Sciatic nerve (tissue), 2 donors: ENCODE measurements around the gene GSTO2. TPM values are rescaled to one million over a fixed set of nuclear protein-coding genes. Genes with fewer than 3 reads are reported as not detected.

Experiments used
- ATAC-seq: fragments of 200-7000 bp; cut with Tn5 transposase; one replicate; pipeline ENCODE4 v1.9.1; 2020; ENCODE audit warnings: mild to moderate bottlenecking, moderate library complexity
- DNase-seq: peaks from one replicate; pipeline ENCODE4 v3.0.0-alpha.2; 2020; ENCODE audit warnings: low spot score
- intact Hi-C: fragments of 100-400 bp; cut with DNase I; formaldehyde crosslinking; loops from one replicate; pipeline ENCODE4 v1.14.2; 2022
- total RNA-seq: library from RNA; stranded (reverse); fragmentation: NEBNext Ultra II Directional; extraction: Animal tissue kit (Norgen Biotek cat#: 25700); gene quantifications from one replicate; pipeline ENCODE4 v1.2.1, GENCODE V29; 2021
- donor health status: DM: no; HTN: no; CAD: no.
- donor health status: DM: no; HTN: no; CAD: no.

Gene GSTO2
- total RNA-seq, 1 donor from 2014 or later: 2.1 TPM

GRCh38 chr10:104301907-104302690 is 33.1 kb downstream of the GSTO2 start:
- ATAC-seq: no peak
- DNase-seq: no peak
- intact Hi-C loops: loop anchor here (5.0 kb wide), 1 partner anchor 45 kb away; no protein-coding TSS in a partner anchor

- intact Hi-C loops: loop anchor here (5.0 kb wide), 1 partner anchor 44 kb away; no protein-coding TSS in a partner anchor
- no peak for DNase-seq
- no peak for ATAC-seq
These were observed 34.8 kb downstream of the GSTO2 start for GRCh38 chr10:104303594-104304355.

- intact Hi-C loops: loop anchor here (5.0 kb wide), 1 partner anchor 43 kb away; no protein-coding TSS in a partner anchor
- ATAC-seq (no peak), DNase-seq (no peak)
These were observed 35.4 kb downstream of the GSTO2 start for GRCh38 chr10:104304356-104304745.

- ATAC-seq: no peak
- intact Hi-C loops: loop anchor here (5.0 kb wide), 1 partner anchor 42 kb away; no protein-coding TSS in a partner anchor
- DNase-seq: no peak
These were observed 35.9 kb downstream of the GSTO2 start for GRCh38 chr10:104304927-104305326.

- DNase-seq (no peak), ATAC-seq (no peak)
- intact Hi-C loops: no loop called here
These were observed 37.9 kb downstream of the GSTO2 start for GRCh38 chr10:104306897-104307296.

- intact Hi-C loops: no loop called here
- no peak for DNase-seq
- no peak for ATAC-seq
These were observed 38.8 kb downstream of the GSTO2 start for GRCh38 chr10:104307576-104308438.

- ATAC-seq: no peak
- no peak for DNase-seq
- intact Hi-C loops: no loop called here
These were observed 39.5 kb downstream of the GSTO2 start for GRCh38 chr10:104308439-104308903.

- intact Hi-C loops: loop anchor here (5.0 kb wide), 1 partner anchor 42 kb away; the partner anchor contains the start of gene CFAP58
- peak; percentile 77 for DNase-seq
- ATAC-seq: peak; percentile 89
These were observed 41.3 kb downstream of the GSTO2 start for GRCh38 chr10:104309980-104310978.

- DNase-seq: no peak
- intact Hi-C loops: loop anchor here (5.0 kb wide), 1 partner anchor 41 kb away; the partner anchor contains the start of gene CFAP58
- no peak for ATAC-seq
These were observed 42.3 kb downstream of the GSTO2 start for GRCh38 chr10:104311184-104311720.

GRCh38 chr10:104314591-104315485 is 45.9 kb downstream of the GSTO2 start:
- intact Hi-C loops: loop anchor here (5.0 kb wide), 1 partner anchor 37 kb away; the partner anchor contains the start of gene CFAP58
- ATAC-seq: no peak
- no peak for DNase-seq

GRCh38 chr10:104315486-104315921 is 46.5 kb downstream of the GSTO2 start:
- intact Hi-C loops: no loop called here
- ATAC-seq (no peak), DNase-seq (no peak)

- DNase-seq: no peak
- no peak for ATAC-seq
- intact Hi-C loops: no loop called here
These were observed 47.5 kb downstream of the GSTO2 start for GRCh38 chr10:104316321-104317099.

GRCh38 chr10:104317269-104317710 is 48.3 kb downstream of the GSTO2 start:
- no peak for DNase-seq
- intact Hi-C loops: no loop called here
- peak; percentile 50 for ATAC-seq

- DNase-seq (no peak), ATAC-seq (no peak)
- intact Hi-C loops: no loop called here
These were observed 48.8 kb downstream of the GSTO2 start for GRCh38 chr10:104317726-104318299.

GRCh38 chr10:104318326-104318725 is 49.3 kb downstream of the GSTO2 start:
- ATAC-seq (no peak), DNase-seq (no peak)
- intact Hi-C loops: no loop called here
